SKM-1 treated with dmso at 0.1 percent for 144 hours (cell line): ENCODE data around the gene LGR4.
A peak's percentile ranks its signal among the peaks of the same experiment; 100 is the strongest.

Experiments used
- DNase-seq: peaks from one replicate; lab custom pipeline; 2025; ENCODE audit not compliant: unreplicated experiment; lab: John Stamatoyannopoulos, UW

LGR4 gene

GRCh38 chr11:27485930-27486773, 13.6 kb upstream of the LGR4 start:
- DNase-seq: peak; percentile 30

- DNase-seq: no peak
Measured at GRCh38 chr11:27482793-27483192, 10.2 kb upstream of the LGR4 start.

- no peak for DNase-seq
Measured at GRCh38 chr11:27481992-27482391, 9.4 kb upstream of the LGR4 start.

GRCh38 chr11:27477831-27478230, 5.2 kb upstream of the LGR4 start:
- no peak for DNase-seq

- no peak for DNase-seq
Measured at GRCh38 chr11:27477243-27477642, 4.7 kb upstream of the LGR4 start.

- DNase-seq: no peak
Measured at GRCh38 chr11:27475622-27476021, 3.0 kb upstream of the LGR4 start.

GRCh38 chr11:27473017-27473406, 422 bp upstream of the LGR4 start:
- DNase-seq: no peak

GRCh38 chr11:27471589-27472397, 797 bp downstream of the LGR4 start:
- DNase-seq: peak; percentile 70

GRCh38 chr11:27470826-27471588, 1.6 kb downstream of the LGR4 start:
- DNase-seq: peak; percentile 16

GRCh38 chr11:27470166-27470565, 2.4 kb downstream of the LGR4 start:
- no peak for DNase-seq

- no peak for DNase-seq
Measured at GRCh38 chr11:27468995-27469695, 3.4 kb downstream of the LGR4 start.

GRCh38 chr11:27468209-27468994, 4.2 kb downstream of the LGR4 start:
- peak; percentile 30 for DNase-seq

GRCh38 chr11:27467181-27467913, 5.2 kb downstream of the LGR4 start:
- no peak for DNase-seq

- no peak for DNase-seq
Measured at GRCh38 chr11:27466363-27466762, 6.2 kb downstream of the LGR4 start.

- no peak for DNase-seq
Measured at GRCh38 chr11:27465629-27466028, 7.0 kb downstream of the LGR4 start.

- no peak for DNase-seq
Measured at GRCh38 chr11:27464909-27465308, 7.7 kb downstream of the LGR4 start.

GRCh38 chr11:27464289-27464696, 8.3 kb downstream of the LGR4 start:
- no peak for DNase-seq

- DNase-seq: peak; percentile 22
Measured at GRCh38 chr11:27462543-27462942, 10.0 kb downstream of the LGR4 start.
